Psoas muscle (tissue), 8 donors: Measurements from ENCODE around the gene CASZ1. TPM values are rescaled to one million over a fixed set of nuclear protein-coding genes. Genes with fewer than 3 reads are reported as not detected.

Experiments
- ATAC-seq, 4 donors: fragments of 200-7000 bp; cut with Tn5 transposase; one replicate each; pipeline ENCODE4 v1.9.1; 2020; ENCODE audit warnings: moderate library complexity in 3 of 4, mild to moderate bottlenecking in 2 of 4
- DNase-seq, 2 donors: peaks; one replicate each; pipeline ENCODE4 v3.0.0-alpha.2; 2020
- H3K27ac ChIP-seq: fragments of 200-600 bp; one replicate; pipeline ENCODE4 v1.8.0; 2022
- H3K27me3 ChIP-seq, 3 donors: fragments of 200-600 bp in 1 of 3; one replicate each; pipeline versions ENCODE4 v1.6.1 to v1.8.0; 2013 to 2022; ENCODE audit warnings: low read length in 2 of 3, mild to moderate bottlenecking in 2 of 3, moderate library complexity in 1 of 3; ENCODE audit not compliant: insufficient read depth in 3 of 3
- H3K36me3 ChIP-seq, 2 donors: fragments of 200-600 bp in 1 of 2; one replicate each; pipeline versions ENCODE4 v1.6.1 to v1.8.0; 2013 to 2022; ENCODE audit warnings: low read depth in 1 of 2, mild to moderate bottlenecking in 1 of 2, moderate library complexity in 1 of 2; ENCODE audit not compliant: insufficient read depth in 1 of 2
- H3K4me1 ChIP-seq: fragments of 200-600 bp; one replicate; pipeline ENCODE4 v1.8.0; 2022
- H3K4me3 ChIP-seq: fragments of 200-600 bp; one replicate; pipeline ENCODE4 v1.8.0; 2022; ENCODE audit warnings: mild to moderate bottlenecking
- H3K9me3 ChIP-seq: fragments of 200-600 bp; one replicate; pipeline ENCODE4 v1.8.0; 2022
- WGBS, 3 donors: extraction: QIAGEN DNeasy Blood & Tissue Kit; methylation state at CpG; one replicate each; pipeline versions ENCODE4 v1.1.6 to v1.1.7; 2013; 5-methylcytosine and 5-hydroxymethylcytosine counted together
- intact Hi-C, 2 donors: fragments of 100-400 bp; cut with DNase I; formaldehyde crosslinking; loops; one replicate each; pipeline versions ENCODE4 v1.11.0 to v1.14.2; 2022
- polyA plus RNA-seq, 3 donors: library from polyadenylated mRNA; stranded (reverse); fragments of 200-250 nt; gene quantifications; one replicate each; pipeline ENCODE4 v1.2.3, GENCODE V29; 2013
- total RNA-seq, 4 donors: library from RNA; stranded (reverse); fragmentation: NEBNext Ultra II Directional in 2 of 4; extraction: Animal tissue kit (Norgen Biotek cat#: 25700) in 2 of 4; gene quantifications; one replicate each; pipeline versions ENCODE4 v1.2.1 to v1.2.4, GENCODE V29; 2021 to 2023
- TF ChIP-seq, protein P1 (sequence below): fragments of 200-600 bp; IDR thresholded peaks from one replicate; pipeline ENCODE4 v1.8.0; 2022; ENCODE audit warnings: antibody characterized with exemption
- donor health status: healthy with polysubstance abuse.
- donor health status: DM: no; HTN: no; CAD: no; lungs with moderate emphysema.
- donor health status: Bipolar disorder and iron deficiency.
- donor health status: healthy.
- donor health status: DM: yes; HTN: yes; CAD: no.
- donor health status: DM: no; HTN: no; CAD: no.
- donor health status: DM: no; HTN: no; CAD: no.
- donor health status: DM: yes; HTN: yes; CAD: no.

Gene CASZ1
- total and polyA plus RNA-seq, 7 donors, result 2.6 to 83.3 (median 53.1) TPM

DNA sequence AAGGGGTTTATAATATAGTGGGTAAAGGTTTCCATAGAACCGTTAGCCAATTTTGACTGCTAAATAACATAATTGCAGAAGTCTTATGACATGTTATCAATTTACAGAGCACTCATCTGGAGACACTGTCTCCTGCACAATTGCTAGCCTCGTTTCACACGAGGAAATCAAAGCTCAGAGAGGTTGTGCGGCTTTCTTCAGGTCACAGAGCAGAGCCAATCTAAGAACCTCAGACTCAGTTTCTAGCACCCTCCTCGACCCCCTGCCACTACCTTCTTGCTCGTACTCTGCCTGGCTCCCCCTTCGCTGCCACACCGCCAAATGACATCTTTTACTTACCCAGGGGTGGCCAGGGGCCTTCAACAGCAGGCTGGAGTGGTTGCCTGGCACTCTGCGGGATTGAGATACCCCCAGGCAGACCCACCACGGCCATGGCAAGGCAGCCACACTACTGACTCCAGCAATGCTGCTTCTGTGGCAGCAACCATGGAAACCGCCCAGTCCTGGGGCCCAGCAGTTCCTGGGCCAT lies 16.0 kb upstream of the CASZ1 start:
- WGBS, 3 donors, result 90 to 93% (median 92%) methylated on average over 11 of the region's 11 CpGs
- peaks cover 0 to 2% (median 0%) of the 10 kb centered on the region in 3 donors for H3K27me3 ChIP-seq

DNA sequence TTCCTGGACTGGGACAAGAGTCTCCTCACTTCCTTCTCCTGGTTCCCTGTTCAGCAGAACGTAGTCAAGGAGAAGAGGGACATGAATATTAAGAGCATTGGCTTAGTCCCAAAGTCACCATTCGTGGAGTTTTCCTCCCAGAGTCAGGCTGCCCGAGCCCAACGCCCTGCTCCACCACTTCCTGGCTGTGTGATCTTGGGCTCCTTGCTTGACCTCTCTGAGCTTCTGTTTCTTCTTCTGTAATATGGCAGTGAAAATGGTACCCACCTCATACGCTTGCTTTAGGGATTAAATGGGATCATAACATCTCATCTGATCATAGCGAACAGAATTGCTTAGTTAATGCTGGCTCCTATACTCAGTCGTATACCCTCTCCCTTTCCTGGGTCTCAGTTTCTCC lies 12.0 kb upstream of the CASZ1 start:
- TF ChIP-seq, protein P1, sequence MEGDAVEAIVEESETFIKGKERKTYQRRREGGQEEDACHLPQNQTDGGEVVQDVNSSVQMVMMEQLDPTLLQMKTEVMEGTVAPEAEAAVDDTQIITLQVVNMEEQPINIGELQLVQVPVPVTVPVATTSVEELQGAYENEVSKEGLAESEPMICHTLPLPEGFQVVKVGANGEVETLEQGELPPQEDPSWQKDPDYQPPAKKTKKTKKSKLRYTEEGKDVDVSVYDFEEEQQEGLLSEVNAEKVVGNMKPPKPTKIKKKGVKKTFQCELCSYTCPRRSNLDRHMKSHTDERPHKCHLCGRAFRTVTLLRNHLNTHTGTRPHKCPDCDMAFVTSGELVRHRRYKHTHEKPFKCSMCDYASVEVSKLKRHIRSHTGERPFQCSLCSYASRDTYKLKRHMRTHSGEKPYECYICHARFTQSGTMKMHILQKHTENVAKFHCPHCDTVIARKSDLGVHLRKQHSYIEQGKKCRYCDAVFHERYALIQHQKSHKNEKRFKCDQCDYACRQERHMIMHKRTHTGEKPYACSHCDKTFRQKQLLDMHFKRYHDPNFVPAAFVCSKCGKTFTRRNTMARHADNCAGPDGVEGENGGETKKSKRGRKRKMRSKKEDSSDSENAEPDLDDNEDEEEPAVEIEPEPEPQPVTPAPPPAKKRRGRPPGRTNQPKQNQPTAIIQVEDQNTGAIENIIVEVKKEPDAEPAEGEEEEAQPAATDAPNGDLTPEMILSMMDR, result no peak
- Histone ChIP-seq H3K36me3 (no peaks in the 10 kb centered on the region), H3K27me3 (peaks cover 0 to 2% (median 0%) of the 10 kb centered on the region in 3 donors), H3K27ac (no peak overlapping the region), H3K4me1 (no peaks in the 10 kb centered on the region), H3K4me3 (no peak overlapping the region), H3K9me3 (no peaks in the 10 kb centered on the region)
- DNase-seq (no peak), ATAC-seq (no peak)
- intact Hi-C loops, result no loop called here
- WGBS, 3 donors, result 52 to 60% (median 53%) methylated on average over 7 of the region's 7 CpGs

More for the DNA sequence above, 16.0 kb upstream of the CASZ1 start:
- TF ChIP-seq, protein P1, result no peak
- Histone ChIP-seq H3K36me3 (no peaks in the 10 kb centered on the region), H3K9me3 (no peaks in the 10 kb centered on the region), H3K27ac (no peak overlapping the region), H3K4me1 (no peaks in the 10 kb centered on the region), H3K4me3 (no peak overlapping the region)
- intact Hi-C loops, result no loop called here
- DNase-seq (no peak), ATAC-seq (no peak)

DNA sequence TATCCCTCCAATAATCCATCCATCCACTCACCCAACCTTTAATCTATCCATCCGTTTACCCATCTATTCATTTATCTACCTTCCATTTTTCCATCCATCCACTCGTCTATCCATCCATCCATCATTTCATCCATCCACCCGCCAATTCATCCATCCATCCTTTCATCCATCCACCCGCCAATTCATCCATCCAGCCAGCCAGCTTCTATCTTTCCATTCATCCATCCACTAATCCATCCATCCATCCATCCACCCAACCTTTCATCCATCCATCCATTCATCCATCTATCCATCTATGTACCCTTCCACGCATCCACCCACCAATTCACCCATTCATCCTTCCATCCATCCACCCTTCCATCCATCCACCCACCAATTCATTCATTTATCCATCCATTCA lies 10.5 kb upstream of the CASZ1 start:
- DNase-seq, result no peak
- TF ChIP-seq, protein P1, result no peak
- no peaks in the 10 kb centered on the region for H3K9me3 ChIP-seq
- intact Hi-C loops, result no loop called here
- no peak for ATAC-seq
- WGBS, 3 donors, result 95 to 99% (median 97%) methylated on average over 5 of the region's 5 CpGs
- H3K27me3 ChIP-seq, result peaks cover 0 to 2% (median 0%) of the 10 kb centered on the region in 3 donors
- no peak overlapping the region for H3K4me3 ChIP-seq
- no peaks in the 10 kb centered on the region for H3K4me1 ChIP-seq
- no peaks in the 10 kb centered on the region for H3K36me3 ChIP-seq
- H3K27ac ChIP-seq, result no peak overlapping the region

DNA sequence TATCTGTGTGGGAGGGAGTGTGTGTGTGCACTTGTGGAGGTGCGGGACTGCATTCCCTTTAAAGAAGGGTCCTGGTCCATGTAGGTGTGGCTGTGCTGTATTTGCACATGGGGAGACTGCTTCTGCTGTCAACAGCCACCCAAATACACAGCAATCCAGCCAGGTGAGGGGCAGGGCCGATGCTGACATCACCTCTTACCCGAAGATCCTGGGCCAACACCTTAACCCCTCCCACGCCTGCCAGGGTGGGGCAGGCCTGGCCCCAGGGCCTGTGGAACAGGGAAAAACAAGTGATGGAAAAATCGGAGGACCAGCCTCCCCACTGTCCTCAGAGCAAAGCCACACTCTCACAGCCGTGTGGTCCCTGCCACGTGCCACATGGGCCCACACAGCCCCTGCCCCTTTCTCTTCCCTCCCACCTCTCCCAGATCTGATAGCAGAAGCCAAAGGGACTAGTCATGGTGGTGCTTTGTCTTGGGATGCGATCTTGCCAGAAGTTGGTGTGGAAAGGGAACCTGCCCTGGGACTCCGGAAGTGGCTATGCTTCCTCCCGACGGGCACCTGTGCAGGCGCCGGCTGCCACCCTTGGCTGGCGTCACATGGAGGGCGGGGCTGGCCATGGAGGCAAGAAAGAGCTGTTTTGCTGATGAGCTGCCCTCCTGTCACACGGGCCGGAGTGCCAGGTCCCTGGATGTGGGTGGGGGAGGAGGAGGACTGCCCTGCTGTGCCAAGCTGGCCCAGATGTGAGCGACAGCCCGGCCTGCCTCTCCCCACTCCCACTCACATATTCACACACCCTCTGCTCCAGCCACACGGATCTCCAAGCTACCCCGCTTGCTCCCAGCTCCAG lies 7.8 kb upstream of the CASZ1 start:
- peaks cover 0 to 6% (median 0%) of the 10 kb centered on the region in 3 donors for H3K27me3 ChIP-seq
- DNase-seq (no peak), ATAC-seq (peak; percentile 27 to 68 (median 60))
- no peaks in the 10 kb centered on the region for H3K4me1 ChIP-seq
- no peak overlapping the region for H3K27ac ChIP-seq
- TF ChIP-seq, protein P1, result no peak
- intact Hi-C loops, result no loop called here
- H3K36me3 ChIP-seq, result no peaks in the 10 kb centered on the region
- H3K4me3 ChIP-seq, result no peak overlapping the region
- no peaks in the 10 kb centered on the region for H3K9me3 ChIP-seq
- WGBS, 3 donors, result 55 to 70% (median 58%) methylated on average over 16 to 21 of the region's 21 CpGs
